A673 (cell line): ENCODE results near the gene ZNF362. TPM values are rescaled to one million over a fixed set of nuclear protein-coding genes. Genes with fewer than 3 reads are reported as not detected.

Source experiments
- BruUV-seq: library from RNA; stranded (reverse); fragments of 400-500 nt; replicated peaks from 2 replicates; lab custom pipeline; 2021; lab: Mats Ljungman, UMichigan
- CTCF ChIA-PET: fragments of 300-600 bp; sonication (Branson Sonifier 250); formaldehyde crosslinking; loops from one replicate; lab custom pipeline; 2022; ENCODE audit warnings: antibody characterized with exemption; lab: Charles Lee
- POLR2A ChIA-PET: fragments of 300-600 bp; sonication (Branson Sonifier 250); formaldehyde crosslinking; loops from one replicate; lab custom pipeline; 2022; ENCODE audit warnings: antibody characterized with exemption; ENCODE audit not compliant: low non-redundant PET; lab: Charles Lee
- DNase-seq: peaks from one replicate; pipeline ENCODE4 v3.0.0-alpha.2; 2015; ENCODE audit warnings: low spot score
- H3K27ac ChIP-seq: fragments of 200-600 bp; sonication (generic); 2 replicates; pipeline ENCODE4 v1.5.1; 2016; ENCODE audit warnings: mixed run types, low read depth, mild to moderate bottlenecking, mixed read lengths, antibody characterized with exemption, low read length; ENCODE audit not compliant: poor library complexity, severe bottlenecking
- H3K27me3 ChIP-seq: fragments of 200-600 bp; sonication (generic); replicated peaks from 2 replicates; pipeline ENCODE4 v1.6.1; 2017; ENCODE audit warnings: mixed run types, low read depth, mild to moderate bottlenecking, mixed read lengths, antibody characterized with exemption, low read length; ENCODE audit not compliant: insufficient read depth, poor library complexity
- H3K36me3 ChIP-seq: fragments of 200-600 bp; sonication (generic); 2 replicates; pipeline ENCODE4 v1.6.1; 2016; ENCODE audit warnings: mixed run types, mild to moderate bottlenecking, mixed read lengths, antibody characterized with exemption, low read length; ENCODE audit not compliant: insufficient read depth, poor library complexity, severe bottlenecking
- H3K4me1 ChIP-seq: fragments of 200-600 bp; sonication (generic); 2 replicates; pipeline ENCODE4 v1.6.1; 2017; ENCODE audit warnings: mixed run types, mild to moderate bottlenecking, mixed read lengths, antibody characterized with exemption, low read length; ENCODE audit not compliant: insufficient read depth, poor library complexity, severe bottlenecking
- H3K4me3 ChIP-seq: fragments of 200-600 bp; sonication (generic); 2 replicates; pipeline ENCODE4 v1.5.1; 2016; ENCODE audit warnings: low read depth, mixed run types, mild to moderate bottlenecking, mixed read lengths, low read length; ENCODE audit not compliant: poor library complexity, severe bottlenecking
- H3K9me3 ChIP-seq: fragments of 200-600 bp; sonication (generic); 2 replicates; pipeline ENCODE4 v1.6.1; 2016; ENCODE audit warnings: mixed run types, low read depth, mild to moderate bottlenecking, mixed read lengths, antibody characterized with exemption, low read length; ENCODE audit not compliant: poor library complexity, severe bottlenecking
- CTCF ChIP-seq: fragments of 300-800, 200-600 bp; sonication (generic); conservative IDR thresholded peaks from 2 replicates; pipeline ENCODE4 v1.5.1; 2017; ENCODE audit warnings: low read depth, mild to moderate bottlenecking, antibody characterized with exemption, low read length, moderate library complexity, mixed read lengths
- EZH2 ChIP-seq: fragments of 200-600 bp; sonication (generic); IDR thresholded peaks from 2 replicates; pipeline ENCODE4 v1.6.1; 2017; ENCODE audit warnings: borderline replicate concordance, low read depth, mild to moderate bottlenecking, mixed read lengths, antibody characterized with exemption, low read length; ENCODE audit not compliant: poor library complexity, severe bottlenecking
- intact Hi-C: fragments of 100-400 bp; cut with micrococcal nuclease; formaldehyde crosslinking; loops from one replicate; pipeline ENCODE4 v1.10.0; 2022; ENCODE audit not compliant: unreplicated experiment
- total RNA-seq: library from RNA; stranded (reverse); gene quantifications from 2 replicates; pipeline ENCODE4 v1.2.3, GENCODE V29; 2021

Gene ZNF362
- total RNA-seq, 1 experiment from 2014 or later: 40.1 TPM

GRCh38 chr1:33256221-33256470 lies 146 bp upstream of the ZNF362 start:
- ChIA-PET CTCF (no interaction called here), POLR2A (no interaction called here)
- H3K27me3 ChIP-seq: no peaks in the 10 kb centered on the region
- TF ChIP-seq EZH2 (no peak), CTCF (no peak)
- no peaks in the 10 kb centered on the region for H3K9me3 ChIP-seq
- DNase-seq: no peak
- intact Hi-C loops: no loop called here
- BruUV-seq: no TSS peak
- no peak overlapping the region for H3K27ac ChIP-seq
- peak overlapping the region; percentile 86 for H3K4me3 ChIP-seq
- H3K36me3 ChIP-seq: no peaks in the 10 kb centered on the region
- H3K4me1 ChIP-seq: peaks cover 15% of the 10 kb centered on the region

DNA sequence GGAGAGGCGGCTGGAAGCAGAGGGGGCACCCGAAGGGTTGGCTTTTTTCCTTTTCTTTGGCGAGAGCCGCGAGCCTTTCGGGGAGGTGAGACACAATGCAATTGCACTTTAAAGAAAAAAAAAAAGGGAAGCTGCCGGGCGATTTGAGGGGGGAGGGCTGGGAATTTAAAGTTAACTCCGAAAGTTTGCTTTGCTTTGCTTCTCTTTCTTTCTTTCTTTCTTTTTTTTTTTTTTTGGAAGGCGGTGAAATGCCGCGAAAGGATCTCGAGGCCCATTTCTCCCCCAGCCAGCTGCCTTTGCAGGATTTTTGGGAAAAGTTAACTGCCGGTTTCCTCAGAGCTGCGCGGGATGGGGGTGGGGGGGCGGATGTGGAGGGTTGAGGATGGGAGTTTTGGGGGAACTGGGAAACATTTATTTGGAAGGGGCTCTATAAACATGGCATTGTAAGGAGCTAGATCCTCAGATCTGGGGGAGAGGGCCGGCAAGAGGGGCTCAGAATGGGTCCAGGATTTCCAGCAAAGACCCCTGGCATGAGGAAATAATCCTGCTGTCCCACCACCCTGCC lies 997 bp downstream of the ZNF362 start:
- BruUV-seq: no TSS peak
- TF ChIP-seq EZH2: no peak
- no peak for TF ChIP-seq CTCF
- H3K4me3 ChIP-seq: peak overlapping the region; percentile 86
- intact Hi-C loops: no loop called here
- peaks cover 15% of the 10 kb centered on the region for H3K4me1 ChIP-seq
- peak overlapping the region; percentile 94 for H3K27ac ChIP-seq
- POLR2A ChIA-PET: interaction anchor here (0.6 kb wide), 1 partner anchor 41 kb away, joined by 4 read pairs; no protein-coding TSS in a partner anchor
- no peak for DNase-seq
- no peaks in the 10 kb centered on the region for H3K36me3 ChIP-seq
- no peaks in the 10 kb centered on the region for H3K9me3 ChIP-seq
- CTCF ChIA-PET: interaction anchor here (0.6 kb wide), 1 partner anchor 23 kb away, joined by 4 read pairs; no protein-coding TSS in a partner anchor
- H3K27me3 ChIP-seq: no peaks in the 10 kb centered on the region

GRCh38 chr1:33257772-33258712 lies 1.8 kb downstream of the ZNF362 start:
- DNase-seq: no peak
- no TSS peak for BruUV-seq
- intact Hi-C loops: no loop called here
- POLR2A ChIA-PET: no interaction called here
- no peaks in the 10 kb centered on the region for H3K9me3 ChIP-seq
- H3K4me1 ChIP-seq: peaks cover 15% of the 10 kb centered on the region
- peak overlapping the region; percentile 86 for H3K4me3 ChIP-seq
- no peaks in the 10 kb centered on the region for H3K27me3 ChIP-seq
- peaks cover 5% of the 10 kb centered on the region for H3K36me3 ChIP-seq
- H3K27ac ChIP-seq: peak overlapping the region; percentile 94
- CTCF ChIA-PET: interaction anchor here (0.6 kb wide), 1 partner anchor 24 kb away, joined by 4 read pairs; no protein-coding TSS in a partner anchor
- TF ChIP-seq CTCF (no peak), EZH2 (no peak)
